ENCODE data around the gene OR5B17.
"Not testable (repeated sequence)": the region's sequence is repeated elsewhere in the genome, so short reads cannot be mapped to it uniquely, and the experiment has no call there.

The OR5B17 gene

GRCh38 chr11:58358969-58359368 is at the start of gene OR5B17:
OR5B17 (minus strand) TSS chr11:58359069; CDS start chr11:58359069, 0 bp downstream.
- DNase-seq (ENCODE audit: low read depth in 1 of 2, low spot score in 1 of 2) = no peak

DNA sequence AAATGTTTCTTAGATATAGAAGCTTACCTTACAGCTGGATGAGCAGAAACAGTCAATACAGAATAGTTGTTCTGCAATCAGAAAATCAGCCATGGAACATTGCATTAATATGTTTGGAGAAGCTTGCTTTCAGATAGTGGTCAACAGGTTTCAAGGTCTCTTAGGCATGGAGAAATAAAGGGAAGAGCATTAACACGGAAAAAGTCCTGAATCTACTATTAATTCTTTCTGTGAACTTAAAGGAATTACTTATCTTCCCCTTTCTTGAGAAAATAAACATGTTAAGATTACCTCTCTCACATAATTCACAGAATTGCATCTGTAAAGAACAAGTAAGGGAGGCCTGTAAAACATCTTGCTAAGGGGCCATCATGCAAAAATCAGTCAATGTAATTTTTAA is 47.9 kb upstream of the OR5B17 start, which contains the start of gene OR5B3:
Gene OR5B3 (minus strand): TSS at position 101 of the 400 bp plus-strand sequence. CDS start 3,465 bp downstream, outside the sequence.
- no peak for DNase-seq (ENCODE audit: low read depth in 1 of 2, low spot score in 1 of 2)

GRCh38 chr11:58399622-58400021 is 40.8 kb upstream of the OR5B17 start:
- DNase-seq (ENCODE audit: low read depth in 1 of 2, low spot score in 1 of 2) = not testable (repeated sequence)

GRCh38 chr11:58395581-58395980 is 36.7 kb upstream of the OR5B17 start:
- no peak for DNase-seq (ENCODE audit: low read depth in 1 of 2, low spot score in 1 of 2)

DNA sequence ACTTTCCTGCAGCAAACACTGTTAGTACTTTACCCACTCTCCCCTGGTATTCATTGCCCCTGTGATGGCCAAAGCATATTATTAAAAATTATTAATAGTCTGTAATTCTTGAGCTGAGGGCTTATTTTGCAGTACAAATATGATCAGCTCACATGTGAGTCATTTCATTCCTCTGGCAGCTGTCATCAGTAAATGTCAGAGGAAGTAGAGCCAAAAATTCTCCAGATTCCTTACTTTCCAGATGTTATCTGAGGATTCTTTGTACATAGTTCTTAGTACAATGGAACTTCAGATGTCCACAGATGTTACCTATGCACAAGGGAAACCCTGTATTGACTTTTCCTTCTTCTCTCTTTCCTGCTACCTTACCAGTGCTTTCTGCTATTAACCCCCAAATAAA is 35.3 kb upstream of the OR5B17 start:
- DNase-seq (ENCODE audit: low read depth in 1 of 2, low spot score in 1 of 2) = no peak

GRCh38 chr11:58392746-58393145 is 33.9 kb upstream of the OR5B17 start:
- DNase-seq (ENCODE audit: low read depth in 1 of 2, low spot score in 1 of 2) = no peak

DNA sequence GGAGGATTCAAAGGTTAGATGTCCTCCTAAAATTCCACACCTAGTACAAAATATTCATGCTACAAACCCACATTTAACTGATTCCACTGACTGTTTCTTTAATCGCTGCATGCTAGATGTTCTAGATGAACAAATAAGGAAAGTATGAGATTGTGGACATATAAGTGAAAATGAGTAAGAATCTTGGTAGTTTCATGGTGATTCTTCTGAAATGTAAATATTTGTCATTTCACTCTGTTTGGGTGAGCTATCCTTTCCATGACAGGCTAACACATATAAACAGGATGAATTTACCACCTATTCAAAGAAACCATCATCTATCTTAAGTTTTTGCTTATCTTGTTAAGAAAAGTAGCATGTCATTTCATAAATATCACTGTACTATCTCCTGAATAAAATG is 33.0 kb upstream of the OR5B17 start:
- DNase-seq (ENCODE audit: low read depth in 1 of 2, low spot score in 1 of 2) = no peak

DNA sequence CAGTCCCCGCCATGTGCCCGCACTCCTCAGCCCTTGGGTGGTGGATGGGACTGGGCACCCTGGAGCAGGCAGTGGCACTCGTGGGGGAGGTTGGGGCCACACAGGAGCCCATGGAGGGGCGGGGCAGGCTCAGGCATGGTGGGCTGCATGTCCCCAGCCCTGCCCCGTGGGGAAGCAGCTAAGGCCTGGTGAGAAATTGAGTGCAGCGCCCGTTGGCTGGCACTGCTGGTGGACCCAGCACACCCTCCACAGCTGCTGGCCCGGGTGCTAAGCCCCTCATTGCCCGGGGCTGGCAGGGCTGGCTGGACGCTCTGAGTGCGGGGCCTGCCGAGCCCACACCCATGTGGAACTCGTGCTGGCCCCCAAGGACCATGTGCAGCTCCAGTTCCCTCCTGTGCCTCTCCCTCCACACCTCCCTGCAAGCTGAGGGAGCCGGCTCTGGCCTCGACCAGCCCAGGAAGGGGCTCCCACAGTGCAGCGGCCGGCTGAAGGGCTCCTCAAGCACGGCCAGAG is 31.7 kb upstream of the OR5B17 start:
- DNase-seq (ENCODE audit: low read depth in 1 of 2, low spot score in 1 of 2) = no peak

GRCh38 chr11:58354727-58355126 is 4.1 kb downstream of the OR5B17 start:
- no peak for DNase-seq (ENCODE audit: low read depth in 1 of 2, low spot score in 1 of 2)

GRCh38 chr11:58345204-58345603 is 13.7 kb downstream of the OR5B17 start:
- no peak for DNase-seq (ENCODE audit: low read depth in 1 of 2, low spot score in 1 of 2)

DNA sequence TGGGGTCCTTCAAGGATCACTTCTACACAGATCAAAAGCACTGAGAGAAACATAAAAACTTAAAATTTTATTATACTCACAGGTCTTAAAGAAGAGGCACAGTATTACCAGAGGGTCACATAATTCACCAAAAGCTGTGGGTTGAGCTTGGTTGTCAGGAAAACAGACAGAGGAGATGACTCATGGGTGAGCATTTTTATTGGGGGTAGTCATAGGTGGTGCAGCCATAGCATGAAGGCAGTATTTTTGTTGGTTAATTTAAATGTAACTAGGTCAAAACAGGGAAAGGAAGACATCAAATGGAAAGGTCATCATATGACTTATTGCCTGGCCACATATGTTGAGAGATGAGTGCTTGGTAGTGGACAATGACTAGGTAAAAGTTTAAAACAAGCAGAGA is 24.2 kb downstream of the OR5B17 start:
- DNase-seq (ENCODE audit: low read depth in 1 of 2, low spot score in 1 of 2) = no peak

DNA sequence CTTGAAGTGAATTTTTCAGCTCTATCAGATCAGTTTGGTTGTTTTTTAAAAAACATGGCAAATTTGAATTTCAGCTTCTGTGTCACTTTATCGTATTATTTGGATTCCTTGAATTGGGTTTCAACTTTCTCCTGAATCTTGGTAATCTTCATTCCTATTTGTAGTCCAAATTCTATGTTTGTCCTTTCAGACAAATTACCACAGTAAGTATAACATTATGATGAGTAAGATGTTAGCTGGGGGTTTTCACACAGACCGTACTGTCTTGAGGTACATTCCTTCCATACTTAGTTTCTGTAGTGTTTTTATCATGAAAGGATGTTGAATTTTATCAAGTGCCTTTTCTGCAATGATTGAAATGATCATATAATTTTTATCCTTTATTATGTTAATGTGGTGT is 28.0 kb downstream of the OR5B17 start:
- DNase-seq (ENCODE audit: low read depth in 1 of 2, low spot score in 1 of 2) = no peak

DNA sequence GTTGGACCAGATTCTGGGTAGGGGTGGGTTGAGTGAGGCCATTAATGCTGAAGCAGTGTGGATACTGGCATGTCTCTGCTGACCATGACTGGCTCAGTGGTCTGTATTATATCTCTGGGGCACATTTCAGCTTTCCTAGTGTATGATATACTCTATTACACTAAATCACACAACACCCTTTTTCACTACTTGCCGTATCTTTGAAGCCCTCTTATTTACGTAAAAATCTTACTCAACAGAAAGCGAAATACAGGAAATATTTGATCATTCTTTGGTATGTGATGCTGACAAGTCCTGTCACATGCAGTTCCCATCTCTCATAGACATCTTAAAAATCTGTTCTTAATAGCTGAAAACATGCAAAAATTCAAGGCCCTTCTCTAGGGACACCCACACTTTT is 40.3 kb downstream of the OR5B17 start:
- no peak for DNase-seq (ENCODE audit: low read depth in 1 of 2, low spot score in 1 of 2)

GRCh38 chr11:58316142-58316541 is 42.7 kb downstream of the OR5B17 start:
- no peak for DNase-seq (ENCODE audit: low read depth in 1 of 2, low spot score in 1 of 2)

Measured in stimulated activated CD4-positive, alpha-beta T cell treated with anti-CD3 and anti-CD28 coated beads, Interleukin-15, amount 100 ng/mL, for 1 hour (primary cell).